Liver (tissue), 9 donors: Measurements from ENCODE around the gene KRTAP5-11. TPM values are rescaled to one million over a fixed set of nuclear protein-coding genes. Genes with fewer than 3 reads are reported as not detected.

Source experiments
- DNase-seq: peaks from one replicate; pipeline ENCODE4 v3.0.0-alpha.2; 2017; ENCODE audit warnings: low spot score
- H3K27ac ChIP-seq, 2 donors: one replicate each; pipeline ENCODE4 v1.7.0; 2013; ENCODE audit warnings: inconsistent platforms in 2 of 2, low read length in 2 of 2, control low read depth in 1 of 2, low read depth in 1 of 2, mild to moderate bottlenecking in 1 of 2
- H3K27me3 ChIP-seq, 4 donors: one replicate each; pipeline versions ENCODE4 v1.6.1 to v1.7.0; 2013; ENCODE audit warnings: low read length in 3 of 4, inconsistent platforms in 1 of 4, mild to moderate bottlenecking in 1 of 4, moderate library complexity in 1 of 4; ENCODE audit not compliant: control insufficient read depth in 4 of 4, insufficient read depth in 4 of 4
- H3K36me3 ChIP-seq, 4 donors: one replicate each; pipeline versions ENCODE4 v1.6.1 to v1.7.0; 2013; ENCODE audit warnings: low read length in 3 of 4, mild to moderate bottlenecking in 3 of 4, low read depth in 1 of 4, moderate library complexity in 1 of 4; ENCODE audit not compliant: control insufficient read depth in 4 of 4, insufficient read depth in 3 of 4
- H3K4me1 ChIP-seq, 4 donors: one replicate each; pipeline versions ENCODE4 v1.6.1 to v1.7.0; 2013; ENCODE audit warnings: low read length in 3 of 4, mild to moderate bottlenecking in 3 of 4, moderate library complexity in 1 of 4; ENCODE audit not compliant: control insufficient read depth in 4 of 4, insufficient read depth in 4 of 4
- H3K4me3 ChIP-seq, 3 donors: one replicate each; pipeline versions ENCODE4 v1.6.1 to v1.7.0; 2013; ENCODE audit warnings: low read length in 3 of 3, control low read depth in 1 of 3, low read depth in 1 of 3, mild to moderate bottlenecking in 1 of 3
- H3K9ac ChIP-seq, 2 donors: one replicate each; pipeline ENCODE4 v1.7.0; 2013; ENCODE audit warnings: low read length in 2 of 2, mild to moderate bottlenecking in 2 of 2, moderate library complexity in 2 of 2, control low read depth in 1 of 2, low read depth in 1 of 2
- H3K9me3 ChIP-seq, 4 donors: one replicate each; pipeline versions ENCODE4 v1.6.1 to v1.7.0; 2013; ENCODE audit warnings: low read length in 3 of 4; ENCODE audit not compliant: control insufficient read depth in 4 of 4
- EGR1 ChIP-seq, 2 donors: IDR thresholded peaks; 2 replicates each; pipeline ENCODE4 v1.6.1; 2016 to 2018; ENCODE audit warnings: antibody characterized with exemption in 2 of 2, low read depth in 2 of 2
- FOXA1 ChIP-seq: IDR thresholded peaks from 2 replicates; pipeline ENCODE4 v1.6.1; 2016; ENCODE audit warnings: antibody characterized with exemption
- FOXA2 ChIP-seq: IDR thresholded peaks from 2 replicates; pipeline ENCODE4 v1.6.1; 2016; ENCODE audit warnings: antibody characterized with exemption
- GABPA ChIP-seq, 2 donors: IDR thresholded peaks in 1 of 2; conservative IDR thresholded peaks in 1 of 2; 2 replicates each; pipeline ENCODE4 v1.6.1; 2016; ENCODE audit warnings: antibody characterized with exemption in 2 of 2, mild to moderate bottlenecking in 1 of 2, moderate library complexity in 1 of 2
- HNF4A ChIP-seq, 2 donors: conservative IDR thresholded peaks; 2 replicates each; pipeline ENCODE4 v1.6.1; 2016; ENCODE audit warnings: antibody characterized with exemption in 2 of 2, mild to moderate bottlenecking in 2 of 2
- HNF4G ChIP-seq: IDR thresholded peaks from 2 replicates; pipeline ENCODE4 v1.6.1; 2016; ENCODE audit warnings: antibody characterized with exemption
- JUND ChIP-seq, 2 donors: IDR thresholded peaks; 2 replicates each; pipeline ENCODE4 v1.6.1; 2016; ENCODE audit warnings: antibody characterized with exemption in 2 of 2
- NR2F2 ChIP-seq: IDR thresholded peaks from 2 replicates; pipeline ENCODE4 v1.6.1; 2016; ENCODE audit warnings: antibody characterized with exemption
- RAD21 ChIP-seq, 2 donors: IDR thresholded peaks; 2 replicates each; pipeline ENCODE4 v1.6.1; 2016; ENCODE audit warnings: antibody characterized with exemption in 2 of 2, mild to moderate bottlenecking in 2 of 2
- RXRA ChIP-seq, 2 donors: IDR thresholded peaks; 2 replicates each; pipeline ENCODE4 v1.6.1; 2017 to 2018; ENCODE audit warnings: antibody characterized with exemption in 2 of 2, mild to moderate bottlenecking in 1 of 2
- SP1 ChIP-seq: IDR thresholded peaks from 2 replicates; pipeline ENCODE4 v1.6.1; 2018; ENCODE audit warnings: antibody characterized with exemption, mild to moderate bottlenecking
- TAF1 ChIP-seq: conservative IDR thresholded peaks from 2 replicates; pipeline ENCODE4 v1.6.1; 2016; ENCODE audit warnings: antibody characterized with exemption, mild to moderate bottlenecking
- YY1 ChIP-seq: IDR thresholded peaks from 2 replicates; pipeline ENCODE4 v1.6.1; 2016; ENCODE audit warnings: antibody characterized with exemption, mild to moderate bottlenecking
- WGBS: extraction: QIAGEN DNeasy Blood & Tissue Kit; methylation state at CpG from one replicate; pipeline ENCODE4 v1.1.7; 2013; 5-methylcytosine and 5-hydroxymethylcytosine counted together
- polyA plus RNA-seq, 2 donors: library from polyadenylated mRNA; stranded (reverse) in 1 of 2; unstranded in 1 of 2; fragments of 200-250 nt in 1 of 2; fragments of >200 nt in 1 of 2; fragmentation: Nextera tagmentation in 1 of 2; extraction: Ambion mirVana in 1 of 2; gene quantifications; one replicate each; pipeline versions ENCODE4 v1.2.1 to v1.2.3, GENCODE V29; 2013 to 2015
- total RNA-seq, 2 donors: library from RNA; depleted of rRNA; stranded (reverse); fragments of >200 nt; gene quantifications; one replicate each; pipeline ENCODE4 v1.2.3, GENCODE V29; 2014
- TF ChIP-seq, protein P1 (sequence below): IDR thresholded peaks from 2 replicates; pipeline ENCODE4 v1.6.1; 2016; ENCODE audit warnings: antibody characterized with exemption
- TF ChIP-seq, protein P2 (sequence below): fragments of 150-350 bp; IDR thresholded peaks from 2 replicates; pipeline ENCODE4 v1.5.1; 2017; ENCODE audit warnings: improper control_type of control experiment, low read depth, low read length; ENCODE audit not compliant: missing input control
- TF ChIP-seq, protein P3 (sequence below): IDR thresholded peaks from 2 replicates; pipeline ENCODE4 v1.6.1; 2016; ENCODE audit warnings: antibody characterized with exemption
- TF ChIP-seq, protein P4 (sequence below): IDR thresholded peaks from 2 replicates; pipeline ENCODE4 v1.6.1; 2016; ENCODE audit warnings: antibody characterized with exemption, mild to moderate bottlenecking
- TF ChIP-seq, protein P5 (sequence below): IDR thresholded peaks from 2 replicates; pipeline ENCODE4 v1.6.1; 2016; ENCODE audit warnings: antibody characterized with exemption
- donor health status: healthy.
- donor health status: healthy.
- donor health status: healthy.
- donor health status: healthy.
- donor health status: healthy.

KRTAP5-11 gene
- total and polyA plus RNA-seq, 4 donors = not detected

DNA sequence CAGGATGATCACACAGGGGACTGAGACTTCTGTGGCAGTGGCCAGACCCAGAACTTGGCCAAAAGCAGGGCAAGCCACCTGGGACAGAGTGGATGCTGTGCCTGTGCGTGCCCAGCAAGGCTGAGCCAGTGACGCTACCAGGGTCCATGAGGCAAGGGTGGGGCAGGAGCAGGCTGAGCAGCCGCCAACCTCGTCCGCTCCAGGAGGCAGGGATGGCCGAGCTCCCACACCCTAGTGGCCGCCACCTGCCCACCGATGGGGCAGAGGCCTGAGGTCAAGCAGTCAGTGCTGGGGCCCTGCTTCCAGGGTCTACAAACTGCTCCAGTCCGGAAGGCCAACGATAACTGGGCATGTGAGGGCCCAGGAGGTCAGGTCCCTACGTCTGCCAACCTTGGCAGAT, 27.2 kb downstream of the KRTAP5-11 start:
- Histone ChIP-seq H3K9ac (no peak overlapping the region), H3K4me1 (no peaks in the 10 kb centered on the region), H3K27ac (no peak overlapping the region), H3K4me3 (no peak overlapping the region), H3K36me3 (no peaks in the 10 kb centered on the region), H3K9me3 (no peaks in the 10 kb centered on the region), H3K27me3 (no peaks in the 10 kb centered on the region)
- TF ChIP-seq, protein P1, sequence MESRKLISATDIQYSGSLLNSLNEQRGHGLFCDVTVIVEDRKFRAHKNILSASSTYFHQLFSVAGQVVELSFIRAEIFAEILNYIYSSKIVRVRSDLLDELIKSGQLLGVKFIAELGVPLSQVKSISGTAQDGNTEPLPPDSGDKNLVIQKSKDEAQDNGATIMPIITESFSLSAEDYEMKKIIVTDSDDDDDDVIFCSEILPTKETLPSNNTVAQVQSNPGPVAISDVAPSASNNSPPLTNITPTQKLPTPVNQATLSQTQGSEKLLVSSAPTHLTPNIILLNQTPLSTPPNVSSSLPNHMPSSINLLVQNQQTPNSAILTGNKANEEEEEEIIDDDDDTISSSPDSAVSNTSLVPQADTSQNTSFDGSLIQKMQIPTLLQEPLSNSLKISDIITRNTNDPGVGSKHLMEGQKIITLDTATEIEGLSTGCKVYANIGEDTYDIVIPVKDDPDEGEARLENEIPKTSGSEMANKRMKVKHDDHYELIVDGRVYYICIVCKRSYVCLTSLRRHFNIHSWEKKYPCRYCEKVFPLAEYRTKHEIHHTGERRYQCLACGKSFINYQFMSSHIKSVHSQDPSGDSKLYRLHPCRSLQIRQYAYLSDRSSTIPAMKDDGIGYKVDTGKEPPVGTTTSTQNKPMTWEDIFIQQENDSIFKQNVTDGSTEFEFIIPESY = no peak
- TF ChIP-seq, protein P2, sequence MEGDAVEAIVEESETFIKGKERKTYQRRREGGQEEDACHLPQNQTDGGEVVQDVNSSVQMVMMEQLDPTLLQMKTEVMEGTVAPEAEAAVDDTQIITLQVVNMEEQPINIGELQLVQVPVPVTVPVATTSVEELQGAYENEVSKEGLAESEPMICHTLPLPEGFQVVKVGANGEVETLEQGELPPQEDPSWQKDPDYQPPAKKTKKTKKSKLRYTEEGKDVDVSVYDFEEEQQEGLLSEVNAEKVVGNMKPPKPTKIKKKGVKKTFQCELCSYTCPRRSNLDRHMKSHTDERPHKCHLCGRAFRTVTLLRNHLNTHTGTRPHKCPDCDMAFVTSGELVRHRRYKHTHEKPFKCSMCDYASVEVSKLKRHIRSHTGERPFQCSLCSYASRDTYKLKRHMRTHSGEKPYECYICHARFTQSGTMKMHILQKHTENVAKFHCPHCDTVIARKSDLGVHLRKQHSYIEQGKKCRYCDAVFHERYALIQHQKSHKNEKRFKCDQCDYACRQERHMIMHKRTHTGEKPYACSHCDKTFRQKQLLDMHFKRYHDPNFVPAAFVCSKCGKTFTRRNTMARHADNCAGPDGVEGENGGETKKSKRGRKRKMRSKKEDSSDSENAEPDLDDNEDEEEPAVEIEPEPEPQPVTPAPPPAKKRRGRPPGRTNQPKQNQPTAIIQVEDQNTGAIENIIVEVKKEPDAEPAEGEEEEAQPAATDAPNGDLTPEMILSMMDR = no peak
- TF ChIP-seq HNF4G (no peak), RAD21 (IDR thresholded peaks at IDR 0.05) (no peak), EGR1 (IDR thresholded peaks at IDR 0.05; ENCODE audit: low read depth in 2 of 2) (no peak), GABPA (IDR thresholded peaks at IDR 0.05 in 1 of 2, conservative IDR thresholded peaks at IDR 0.05 in 1 of 2) (no peak), TAF1 (no peak), HNF4A (conservative IDR thresholded peaks at IDR 0.05) (no peak), JUND (IDR thresholded peaks at IDR 0.05) (no peak), RXRA (IDR thresholded peaks at IDR 0.05) (no peak), FOXA2 (no peak), SP1 (no peak), NR2F2 (no peak), FOXA1 (no peak), YY1 (no peak)
- TF ChIP-seq, protein P3, sequence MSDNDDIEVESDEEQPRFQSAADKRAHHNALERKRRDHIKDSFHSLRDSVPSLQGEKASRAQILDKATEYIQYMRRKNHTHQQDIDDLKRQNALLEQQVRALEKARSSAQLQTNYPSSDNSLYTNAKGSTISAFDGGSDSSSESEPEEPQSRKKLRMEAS = no peak
- TF ChIP-seq, protein P4, sequence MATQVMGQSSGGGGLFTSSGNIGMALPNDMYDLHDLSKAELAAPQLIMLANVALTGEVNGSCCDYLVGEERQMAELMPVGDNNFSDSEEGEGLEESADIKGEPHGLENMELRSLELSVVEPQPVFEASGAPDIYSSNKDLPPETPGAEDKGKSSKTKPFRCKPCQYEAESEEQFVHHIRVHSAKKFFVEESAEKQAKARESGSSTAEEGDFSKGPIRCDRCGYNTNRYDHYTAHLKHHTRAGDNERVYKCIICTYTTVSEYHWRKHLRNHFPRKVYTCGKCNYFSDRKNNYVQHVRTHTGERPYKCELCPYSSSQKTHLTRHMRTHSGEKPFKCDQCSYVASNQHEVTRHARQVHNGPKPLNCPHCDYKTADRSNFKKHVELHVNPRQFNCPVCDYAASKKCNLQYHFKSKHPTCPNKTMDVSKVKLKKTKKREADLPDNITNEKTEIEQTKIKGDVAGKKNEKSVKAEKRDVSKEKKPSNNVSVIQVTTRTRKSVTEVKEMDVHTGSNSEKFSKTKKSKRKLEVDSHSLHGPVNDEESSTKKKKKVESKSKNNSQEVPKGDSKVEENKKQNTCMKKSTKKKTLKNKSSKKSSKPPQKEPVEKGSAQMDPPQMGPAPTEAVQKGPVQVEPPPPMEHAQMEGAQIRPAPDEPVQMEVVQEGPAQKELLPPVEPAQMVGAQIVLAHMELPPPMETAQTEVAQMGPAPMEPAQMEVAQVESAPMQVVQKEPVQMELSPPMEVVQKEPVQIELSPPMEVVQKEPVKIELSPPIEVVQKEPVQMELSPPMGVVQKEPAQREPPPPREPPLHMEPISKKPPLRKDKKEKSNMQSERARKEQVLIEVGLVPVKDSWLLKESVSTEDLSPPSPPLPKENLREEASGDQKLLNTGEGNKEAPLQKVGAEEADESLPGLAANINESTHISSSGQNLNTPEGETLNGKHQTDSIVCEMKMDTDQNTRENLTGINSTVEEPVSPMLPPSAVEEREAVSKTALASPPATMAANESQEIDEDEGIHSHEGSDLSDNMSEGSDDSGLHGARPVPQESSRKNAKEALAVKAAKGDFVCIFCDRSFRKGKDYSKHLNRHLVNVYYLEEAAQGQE = no peak
- TF ChIP-seq, protein P5, sequence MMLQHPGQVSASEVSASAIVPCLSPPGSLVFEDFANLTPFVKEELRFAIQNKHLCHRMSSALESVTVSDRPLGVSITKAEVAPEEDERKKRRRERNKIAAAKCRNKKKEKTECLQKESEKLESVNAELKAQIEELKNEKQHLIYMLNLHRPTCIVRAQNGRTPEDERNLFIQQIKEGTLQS = no peak
- no peak for DNase-seq
- 95% methylated on average over 11 of the region's 11 CpGs for WGBS
